Cardiac muscle cell (in vitro differentiated cells and primary cell): ENCODE results near the gene GAL3ST2. TPM values are rescaled to one million over a fixed set of nuclear protein-coding genes. Genes with fewer than 3 reads are reported as not detected.
"Not testable (repeated sequence)": the region's sequence is repeated elsewhere in the genome, so short reads cannot be mapped to it uniquely, and the experiment has no call there.

ENCODE experiments used
- DNase-seq, 2 donors: peaks; one replicate each; pipeline versions ENCODE4 v3.0.0 to v3.0.0-alpha.2; 2010 to 2017; ENCODE audit warnings: low read depth in 1 of 2, low spot score in 1 of 2
- H3K27ac ChIP-seq: fragments of 200-600 bp; sonication (generic); 2 replicates; pipeline ENCODE4 v1.5.1; 2016
- H3K27me3 ChIP-seq: fragments of 200-600 bp; sonication (generic); 2 replicates; pipeline ENCODE4 v1.6.0; 2016; ENCODE audit warnings: control low read depth
- H3K36me3 ChIP-seq: fragments of 200-600 bp; sonication (generic); 2 replicates; pipeline ENCODE4 v1.5.1; 2016; ENCODE audit warnings: control low read depth
- H3K4me1 ChIP-seq: fragments of 200-600 bp; sonication (generic); 2 replicates; pipeline ENCODE4 v1.8.1; 2017; ENCODE audit warnings: low read depth, mild to moderate bottlenecking, mixed run types
- H3K4me3 ChIP-seq: fragments of 200-600 bp; sonication (generic); 2 replicates; pipeline ENCODE4 v1.5.1; 2016; ENCODE audit warnings: mild to moderate bottlenecking
- H3K9me3 ChIP-seq: fragments of 200-600 bp; sonication (generic); 2 replicates; pipeline ENCODE4 v1.5.1; 2017; ENCODE audit warnings: low read depth, mild to moderate bottlenecking, control low read depth
- polyA plus RNA-seq: library from polyadenylated mRNA; unstranded; fragments of >200 nt; fragmentation: Nextera tagmentation; extraction: Ambion mirVana; gene quantifications from 2 replicates; pipeline ENCODE4 v1.2.1, GENCODE V29; 2016
- total RNA-seq: library from RNA; depleted of rRNA; stranded (reverse); fragments of >200 nt; gene quantifications from 2 replicates; pipeline ENCODE4 v1.2.3, GENCODE V29; 2016
- TF ChIP-seq, protein P1 (sequence below): IDR thresholded peaks from 2 replicates; pipeline ENCODE4 v1.5.1; 2012; ENCODE audit warnings: low read depth, mild to moderate bottlenecking, low read length

The GAL3ST2 gene
- total and polyA plus RNA-seq, 2 experiments from 2014 or later, result 1.2 TPM; not detected in 1

DNA sequence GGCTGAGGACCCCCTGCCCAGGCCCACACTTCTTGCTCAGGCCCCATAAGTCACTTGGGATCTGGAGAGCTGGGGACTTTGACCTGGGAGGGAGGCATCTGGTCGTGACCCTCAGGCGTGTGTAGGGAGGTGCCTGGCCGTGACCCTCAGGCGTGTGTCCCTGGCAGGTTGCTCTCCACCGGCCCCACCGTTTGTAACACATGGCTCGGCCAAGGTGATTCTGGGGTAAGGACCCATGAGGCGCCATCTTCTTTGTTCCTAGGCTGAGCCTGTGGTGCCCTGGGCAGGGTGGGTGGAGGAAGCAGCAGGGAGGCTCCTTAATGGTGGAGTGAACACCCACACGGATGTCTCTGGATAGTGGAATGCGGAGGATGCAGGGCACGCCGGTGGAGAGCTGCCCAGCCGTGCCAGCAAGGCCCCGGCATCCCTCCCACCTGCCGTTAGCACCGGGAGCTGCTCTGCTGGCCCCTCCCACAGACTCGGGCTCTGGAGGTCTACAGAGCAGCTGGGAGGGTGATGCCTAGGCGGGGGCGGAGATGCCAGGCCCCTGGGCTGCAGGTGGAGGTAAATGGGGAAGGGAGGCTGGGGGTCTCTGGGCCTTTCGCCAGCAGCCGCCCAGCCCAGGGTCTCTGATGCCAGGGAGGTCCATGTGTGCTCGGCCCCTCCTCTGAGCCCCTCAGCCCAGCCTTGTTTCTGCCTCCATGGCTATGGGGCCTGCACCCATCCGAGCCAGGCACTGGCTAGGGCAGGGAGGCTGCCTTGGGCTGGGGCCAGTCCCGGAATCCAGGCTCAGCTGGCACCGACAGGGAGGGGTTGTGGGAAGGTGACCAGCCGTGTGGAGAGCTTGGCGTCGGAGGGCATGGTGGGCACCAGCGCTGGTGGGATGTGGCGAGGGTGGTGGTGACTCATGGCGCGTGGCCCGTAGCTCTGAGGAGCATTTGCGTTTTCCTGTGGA lies 1.1 kb upstream of the GAL3ST2 start:
- Histone ChIP-seq H3K36me3 (no peaks in the 10 kb centered on the region), H3K4me1 (peaks cover 9% of the 10 kb centered on the region), H3K9me3 (no peaks in the 10 kb centered on the region), H3K4me3 (no peak overlapping the region), H3K27ac (no peak overlapping the region), H3K27me3 (no peaks in the 10 kb centered on the region)
- no peak for DNase-seq
- TF ChIP-seq, protein P1, sequence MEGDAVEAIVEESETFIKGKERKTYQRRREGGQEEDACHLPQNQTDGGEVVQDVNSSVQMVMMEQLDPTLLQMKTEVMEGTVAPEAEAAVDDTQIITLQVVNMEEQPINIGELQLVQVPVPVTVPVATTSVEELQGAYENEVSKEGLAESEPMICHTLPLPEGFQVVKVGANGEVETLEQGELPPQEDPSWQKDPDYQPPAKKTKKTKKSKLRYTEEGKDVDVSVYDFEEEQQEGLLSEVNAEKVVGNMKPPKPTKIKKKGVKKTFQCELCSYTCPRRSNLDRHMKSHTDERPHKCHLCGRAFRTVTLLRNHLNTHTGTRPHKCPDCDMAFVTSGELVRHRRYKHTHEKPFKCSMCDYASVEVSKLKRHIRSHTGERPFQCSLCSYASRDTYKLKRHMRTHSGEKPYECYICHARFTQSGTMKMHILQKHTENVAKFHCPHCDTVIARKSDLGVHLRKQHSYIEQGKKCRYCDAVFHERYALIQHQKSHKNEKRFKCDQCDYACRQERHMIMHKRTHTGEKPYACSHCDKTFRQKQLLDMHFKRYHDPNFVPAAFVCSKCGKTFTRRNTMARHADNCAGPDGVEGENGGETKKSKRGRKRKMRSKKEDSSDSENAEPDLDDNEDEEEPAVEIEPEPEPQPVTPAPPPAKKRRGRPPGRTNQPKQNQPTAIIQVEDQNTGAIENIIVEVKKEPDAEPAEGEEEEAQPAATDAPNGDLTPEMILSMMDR, result no peak

- Histone ChIP-seq H3K27me3 (no peaks in the 10 kb centered on the region), H3K4me1 (no peaks in the 10 kb centered on the region), H3K9me3 (no peaks in the 10 kb centered on the region), H3K4me3 (no peak overlapping the region), H3K27ac (no peak overlapping the region), H3K36me3 (no peaks in the 10 kb centered on the region)
- DNase-seq, result no peak
- TF ChIP-seq, protein P1, result no peak
Observed at GRCh38 chr2:241777170-241777685, 606 bp downstream of the GAL3ST2 start.

GRCh38 chr2:241777686-241778627 lies 1.3 kb downstream of the GAL3ST2 start:
- DNase-seq, result no peak
- TF ChIP-seq, protein P1, result no peak
- Histone ChIP-seq H3K9me3 (no peaks in the 10 kb centered on the region), H3K4me3 (no peak overlapping the region), H3K4me1 (no peaks in the 10 kb centered on the region), H3K36me3 (no peaks in the 10 kb centered on the region), H3K27me3 (no peaks in the 10 kb centered on the region), H3K27ac (no peak overlapping the region)

GRCh38 chr2:241780939-241781569 lies 4.4 kb downstream of the GAL3ST2 start:
- no peaks in the 10 kb centered on the region for H3K27me3 ChIP-seq
- H3K27ac ChIP-seq, result no peak overlapping the region
- no peak overlapping the region for H3K4me3 ChIP-seq
- no peaks in the 10 kb centered on the region for H3K9me3 ChIP-seq
- no peak for DNase-seq
- no peaks in the 10 kb centered on the region for H3K36me3 ChIP-seq
- no peaks in the 10 kb centered on the region for H3K4me1 ChIP-seq
- TF ChIP-seq, protein P1, result no peak

DNA sequence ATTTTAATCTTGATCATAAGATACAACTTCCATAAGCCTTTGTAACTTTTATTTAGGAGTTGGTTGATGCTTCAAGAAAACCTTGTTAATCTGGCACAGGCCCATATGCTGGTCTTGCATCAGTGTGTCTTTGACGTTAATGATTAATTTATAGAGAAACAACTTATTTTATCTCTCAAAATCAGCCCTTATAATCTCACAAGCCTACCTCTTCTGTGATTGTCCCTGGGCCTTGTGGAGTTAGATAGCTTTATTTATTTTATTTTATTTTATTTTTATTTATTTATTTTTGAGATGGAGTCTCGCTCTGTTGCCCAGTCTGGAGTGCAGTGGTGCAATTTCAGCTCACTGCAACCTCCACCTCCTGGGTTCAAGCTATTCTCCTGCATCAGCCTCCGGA lies 5.4 kb downstream of the GAL3ST2 start:
- not testable (repeated sequence) for H3K9me3 ChIP-seq, H3K27me3 ChIP-seq, H3K27ac ChIP-seq, H3K4me1 ChIP-seq, H3K36me3 ChIP-seq, DNase-seq, H3K4me3 ChIP-seq
